GF-D8 (cell line): ENCODE data around the gene ATG2B.
"Not testable (repeated sequence)": the region's sequence is repeated elsewhere in the genome, so short reads cannot be mapped to it uniquely, and the experiment has no call there.

ENCODE experiments used
- DNase-seq: peaks from one replicate; lab custom pipeline; 2025; lab: John Stamatoyannopoulos, UW

ATG2B gene

GRCh38 chr14:96370528-96370927 is 7.4 kb upstream of the ATG2B start:
- no peak for DNase-seq

GRCh38 chr14:96368534-96368933 is 5.4 kb upstream of the ATG2B start:
- no peak for DNase-seq

GRCh38 chr14:96364962-96365361 is 1.8 kb upstream of the ATG2B start:
- DNase-seq, result no peak

GRCh38 chr14:96363751-96364336 is 703 bp upstream of the ATG2B start:
- DNase-seq, result no peak

GRCh38 chr14:96362071-96362964 is 823 bp downstream of the ATG2B start:
- peak; percentile 3 for DNase-seq

GRCh38 chr14:96359959-96360358 is 3.2 kb downstream of the ATG2B start:
- no peak for DNase-seq

- DNase-seq, result no peak
These were observed 5.9 kb downstream of the ATG2B start for GRCh38 chr14:96357216-96357615.

- DNase-seq, result no peak
These were observed 8.9 kb downstream of the ATG2B start for GRCh38 chr14:96354246-96354645.

- DNase-seq, result no peak
These were observed 10.4 kb downstream of the ATG2B start for GRCh38 chr14:96352708-96353107.

GRCh38 chr14:96351986-96352385 is 11.2 kb downstream of the ATG2B start:
- no peak for DNase-seq

GRCh38 chr14:96349286-96350075 is 13.7 kb downstream of the ATG2B start:
- DNase-seq, result no peak

GRCh38 chr14:96347957-96348356 is 15.2 kb downstream of the ATG2B start:
- not testable (repeated sequence) for DNase-seq

GRCh38 chr14:96345669-96346068 is 17.5 kb downstream of the ATG2B start:
- no peak for DNase-seq

- DNase-seq, result no peak
These were observed 21.8 kb downstream of the ATG2B start for GRCh38 chr14:96341323-96341722.

GRCh38 chr14:96338551-96338950 is 24.6 kb downstream of the ATG2B start:
- no peak for DNase-seq

- no peak for DNase-seq
These were observed 38.9 kb downstream of the ATG2B start for GRCh38 chr14:96324219-96324618.

- no peak for DNase-seq
These were observed 42.5 kb downstream of the ATG2B start for GRCh38 chr14:96320605-96321004.

- DNase-seq, result no peak
These were observed 44.3 kb downstream of the ATG2B start for GRCh38 chr14:96318836-96319235.

- DNase-seq, result no peak
These were observed 47.1 kb downstream of the ATG2B start for GRCh38 chr14:96316087-96316486.

GRCh38 chr14:96310906-96311305 is 52.2 kb downstream of the ATG2B start:
- no peak for DNase-seq

- no peak for DNase-seq
These were observed 53.2 kb downstream of the ATG2B start for GRCh38 chr14:96309896-96310330.

GRCh38 chr14:96309133-96309895 is 53.8 kb downstream of the ATG2B start:
- no peak for DNase-seq
